Iris pigment epithelial cell (primary cell): ENCODE data around the gene PRM3.

Experiments
- DNase-seq: peaks from one replicate; pipeline ENCODE4 v3.0.0-alpha.2; 2011; ENCODE audit warnings: low read depth

The PRM3 gene

GRCh38 chr16:11258553-11259492 is 14.6 kb downstream of the PRM3 start:
- DNase-seq, result peak; percentile 13

GRCh38 chr16:11257131-11257938 is 16.1 kb downstream of the PRM3 start:
- DNase-seq, result peak; percentile 84

GRCh38 chr16:11256661-11257130 is 16.7 kb downstream of the PRM3 start:
- peak; percentile 59 for DNase-seq

- peak; percentile 86 for DNase-seq
Observed at GRCh38 chr16:11255737-11256660, 17.4 kb downstream of the PRM3 start, which contains the start of gene SOCS1. TSS of gene SOCS1 (minus strand) at chr16:11256204. CDS start at chr16:11255478, 726 bp downstream.

GRCh38 chr16:11254913-11255736 is 18.3 kb downstream of the PRM3 start:
- peak; percentile 71 for DNase-seq

- no peak for DNase-seq
Observed at GRCh38 chr16:11253995-11254912, 19.2 kb downstream of the PRM3 start.

GRCh38 chr16:11253009-11253994 is 20.1 kb downstream of the PRM3 start:
- peak; percentile 27 for DNase-seq

GRCh38 chr16:11252482-11252931 is 20.9 kb downstream of the PRM3 start:
- no peak for DNase-seq

GRCh38 chr16:11251525-11252481 is 21.6 kb downstream of the PRM3 start:
- DNase-seq, result peak; percentile 67

- no peak for DNase-seq
Observed at GRCh38 chr16:11250786-11251524, 22.5 kb downstream of the PRM3 start.

- DNase-seq, result peak; percentile 44
Observed at GRCh38 chr16:11250091-11250785, 23.2 kb downstream of the PRM3 start.

- DNase-seq, result no peak
Observed at GRCh38 chr16:11249233-11250061, 24.0 kb downstream of the PRM3 start.

GRCh38 chr16:11248133-11248532 is 25.3 kb downstream of the PRM3 start:
- no peak for DNase-seq

GRCh38 chr16:11245988-11246387 is 27.4 kb downstream of the PRM3 start:
- DNase-seq, result no peak
